Stomach (tissue), 4 donors: ENCODE measurements around the gene CCR3.

Experiments used
- CTCF ChIP-seq, 7 experiments: fragments of 450-650 bp in 4 of 7; fragments of 200-600 bp in 3 of 7; sonication (generic) in 3 of 7; IDR thresholded peaks; one replicate each; pipeline ENCODE4 v1.5.1; 2016 to 2019; ENCODE audit warnings: antibody characterized with exemption in 7 of 7, control low read depth in 2 of 7, mild to moderate bottlenecking in 1 of 7
- EP300 ChIP-seq: sonication (generic); formaldehyde crosslinking; IDR thresholded peaks from one replicate; pipeline ENCODE4 v1.6.1; 2017; ENCODE audit warnings: antibody characterized with exemption
- POLR2A ChIP-seq, 4 donors: fragments of 450-650 bp; IDR thresholded peaks; one replicate each; pipeline ENCODE4 v1.6.1; 2016; ENCODE audit warnings: antibody characterized with exemption in 4 of 4, control low read depth in 2 of 4, mild to moderate bottlenecking in 1 of 4, moderate library complexity in 1 of 4

- TF ChIP-seq CTCF (IDR thresholded peaks at IDR 0.05) = no peak
- TF ChIP-seq EP300 = no peak
- TF ChIP-seq POLR2A (IDR thresholded peaks at IDR 0.05) = no peak
These were observed 2.8 kb upstream of the CCR3 start for GRCh38 chr3:46239301-46239938.
